PC-3 (cell line): ENCODE measurements around the gene LSM3.

Source experiments
- CTCF ChIP-seq: fragments of 300-600 bp; sonication (generic); conservative IDR thresholded peaks from 2 replicates; pipeline ENCODE4 v1.5.1; 2017; ENCODE audit warnings: antibody characterized with exemption, low read depth, mild to moderate bottlenecking, low read length
- EZH2 ChIP-seq: fragments of 300-600 bp; sonication (generic); IDR thresholded peaks from one replicate; pipeline ENCODE4 v1.6.1; 2017; ENCODE audit warnings: antibody characterized with exemption, mild to moderate bottlenecking, low read length; ENCODE audit not compliant: unreplicated experiment

GRCh38 chr3:14230729-14231128 is 52.1 kb downstream of the LSM3 start:
- TF ChIP-seq CTCF, result no peak
- TF ChIP-seq EZH2, result no peak
